Mammary epithelial cell (primary cell): ENCODE measurements around the gene SUPT7L.

Source experiments
- EZH2 ChIP-seq: IDR thresholded peaks from 2 replicates; pipeline ENCODE4 v1.6.1; 2012; ENCODE audit warnings: low read length, inconsistent platforms, borderline replicate concordance
- TF ChIP-seq, protein P1 (sequence below), 2 donors: IDR thresholded peaks in 1 of 2; conservative IDR thresholded peaks in 1 of 2; 2 replicates each; pipeline ENCODE4 v1.5.1; 2011 to 2012; ENCODE audit warnings: inconsistent platforms in 2 of 2, low read length in 2 of 2, mild to moderate bottlenecking in 2 of 2, control low read depth in 1 of 2, low read depth in 1 of 2; ENCODE audit not compliant: insufficient read depth in 1 of 2; ENCODE audit errors: extremely low read depth in 1 of 2

DNA sequence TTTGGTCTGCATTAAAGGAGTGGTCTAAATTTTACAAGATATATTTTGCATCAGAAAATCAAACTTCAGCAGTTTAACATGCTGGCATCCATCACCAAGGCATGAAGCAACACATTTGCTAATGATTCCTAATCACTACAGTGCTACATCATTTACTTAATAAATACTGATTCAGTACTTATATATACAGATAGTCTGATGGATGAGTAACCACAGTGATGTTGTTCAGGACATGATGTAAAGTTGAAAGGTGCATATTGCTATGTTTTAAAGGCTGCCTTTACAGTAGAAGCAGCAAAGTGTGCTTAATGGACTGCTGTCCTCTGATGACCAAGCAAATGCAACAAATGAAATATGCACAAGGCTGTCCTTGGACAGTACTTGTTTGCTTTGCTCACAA, 11.1 kb downstream of the SUPT7L start:
- TF ChIP-seq, protein P1, sequence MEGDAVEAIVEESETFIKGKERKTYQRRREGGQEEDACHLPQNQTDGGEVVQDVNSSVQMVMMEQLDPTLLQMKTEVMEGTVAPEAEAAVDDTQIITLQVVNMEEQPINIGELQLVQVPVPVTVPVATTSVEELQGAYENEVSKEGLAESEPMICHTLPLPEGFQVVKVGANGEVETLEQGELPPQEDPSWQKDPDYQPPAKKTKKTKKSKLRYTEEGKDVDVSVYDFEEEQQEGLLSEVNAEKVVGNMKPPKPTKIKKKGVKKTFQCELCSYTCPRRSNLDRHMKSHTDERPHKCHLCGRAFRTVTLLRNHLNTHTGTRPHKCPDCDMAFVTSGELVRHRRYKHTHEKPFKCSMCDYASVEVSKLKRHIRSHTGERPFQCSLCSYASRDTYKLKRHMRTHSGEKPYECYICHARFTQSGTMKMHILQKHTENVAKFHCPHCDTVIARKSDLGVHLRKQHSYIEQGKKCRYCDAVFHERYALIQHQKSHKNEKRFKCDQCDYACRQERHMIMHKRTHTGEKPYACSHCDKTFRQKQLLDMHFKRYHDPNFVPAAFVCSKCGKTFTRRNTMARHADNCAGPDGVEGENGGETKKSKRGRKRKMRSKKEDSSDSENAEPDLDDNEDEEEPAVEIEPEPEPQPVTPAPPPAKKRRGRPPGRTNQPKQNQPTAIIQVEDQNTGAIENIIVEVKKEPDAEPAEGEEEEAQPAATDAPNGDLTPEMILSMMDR (conservative IDR thresholded peaks at IDR 0.05 in 1 of 2, IDR thresholded peaks at IDR 0.05 in 1 of 2; ENCODE audit: extremely low read depth in 1 of 2, insufficient read depth in 1 of 2, low read depth in 1 of 2, low read length in 2 of 2), result no peak
- no peak for TF ChIP-seq EZH2
